WI38 (cell line): ENCODE results near the gene FBXL13.

Source experiments
- H3K4me3 ChIP-seq: 2 replicates; pipeline ENCODE4 v1.5.1; 2011; ENCODE audit warnings: low read depth, mild to moderate bottlenecking, control low read depth, low read length
- TF ChIP-seq, protein P1 (sequence below): IDR thresholded peaks from 2 replicates; pipeline ENCODE4 v1.5.1; 2012; ENCODE audit warnings: low read depth, mild to moderate bottlenecking, control low read depth, low read length

Gene FBXL13

DNA sequence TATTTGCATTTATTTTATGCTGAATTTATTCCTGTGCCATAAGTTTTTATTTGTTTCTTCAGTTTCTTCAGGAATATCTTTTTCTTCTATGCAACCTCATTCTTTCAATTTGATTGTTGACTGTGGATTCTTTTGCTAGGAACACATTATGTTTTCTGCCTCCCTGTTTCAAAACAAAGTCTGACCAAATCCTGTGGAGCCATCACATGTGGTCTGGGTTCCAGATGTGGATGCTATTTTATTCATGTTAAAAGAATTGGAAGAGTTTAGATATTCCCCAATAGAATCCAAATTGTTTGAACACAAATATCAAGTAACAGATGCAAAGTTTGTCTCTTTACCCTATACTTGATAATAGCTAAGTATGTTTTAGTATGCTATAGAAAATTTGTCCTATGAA, 218.6 kb downstream of the FBXL13 start:
- H3K4me3 ChIP-seq, result no peak overlapping the region
- TF ChIP-seq, protein P1, sequence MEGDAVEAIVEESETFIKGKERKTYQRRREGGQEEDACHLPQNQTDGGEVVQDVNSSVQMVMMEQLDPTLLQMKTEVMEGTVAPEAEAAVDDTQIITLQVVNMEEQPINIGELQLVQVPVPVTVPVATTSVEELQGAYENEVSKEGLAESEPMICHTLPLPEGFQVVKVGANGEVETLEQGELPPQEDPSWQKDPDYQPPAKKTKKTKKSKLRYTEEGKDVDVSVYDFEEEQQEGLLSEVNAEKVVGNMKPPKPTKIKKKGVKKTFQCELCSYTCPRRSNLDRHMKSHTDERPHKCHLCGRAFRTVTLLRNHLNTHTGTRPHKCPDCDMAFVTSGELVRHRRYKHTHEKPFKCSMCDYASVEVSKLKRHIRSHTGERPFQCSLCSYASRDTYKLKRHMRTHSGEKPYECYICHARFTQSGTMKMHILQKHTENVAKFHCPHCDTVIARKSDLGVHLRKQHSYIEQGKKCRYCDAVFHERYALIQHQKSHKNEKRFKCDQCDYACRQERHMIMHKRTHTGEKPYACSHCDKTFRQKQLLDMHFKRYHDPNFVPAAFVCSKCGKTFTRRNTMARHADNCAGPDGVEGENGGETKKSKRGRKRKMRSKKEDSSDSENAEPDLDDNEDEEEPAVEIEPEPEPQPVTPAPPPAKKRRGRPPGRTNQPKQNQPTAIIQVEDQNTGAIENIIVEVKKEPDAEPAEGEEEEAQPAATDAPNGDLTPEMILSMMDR, result no peak

DNA sequence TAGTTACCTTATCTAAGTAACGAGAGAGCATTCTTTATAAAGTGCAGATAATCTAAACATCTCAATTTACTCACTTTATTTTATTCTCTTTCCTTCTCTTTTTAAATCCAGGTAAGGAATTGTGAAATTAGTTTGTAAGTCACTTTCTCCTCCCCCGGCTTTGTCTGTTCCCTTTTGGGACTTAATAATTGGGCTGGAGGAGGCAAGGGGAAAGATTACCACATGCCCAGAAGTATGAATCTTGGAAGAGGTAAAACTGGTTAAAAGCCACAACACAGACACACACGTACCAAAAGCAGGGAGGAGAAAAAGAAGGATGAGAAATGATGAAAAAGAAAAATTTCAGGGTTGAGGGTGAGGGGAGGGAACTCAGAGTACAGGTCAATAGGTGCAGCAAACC, 225.1 kb downstream of the FBXL13 start:
- no peak overlapping the region for H3K4me3 ChIP-seq
- TF ChIP-seq, protein P1, result no peak

DNA sequence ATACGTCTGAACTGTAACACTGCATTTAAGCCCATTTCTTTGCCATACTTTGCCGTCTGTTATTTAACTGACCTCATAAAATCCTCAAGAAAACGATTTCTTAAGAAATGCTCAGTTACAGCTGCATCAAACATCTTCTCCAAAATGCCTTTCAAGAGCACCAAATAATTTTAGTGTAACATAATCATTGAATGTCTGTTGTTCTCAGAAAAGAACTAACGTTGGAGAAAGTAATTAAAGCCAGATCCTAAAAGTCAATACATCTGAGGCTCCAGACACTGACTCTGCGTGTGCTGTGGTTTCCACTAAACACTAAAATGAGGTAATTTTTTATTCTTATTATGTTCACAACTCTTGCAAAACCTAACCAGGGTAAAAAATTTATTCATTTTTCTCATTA, 225.5 kb downstream of the FBXL13 start:
- TF ChIP-seq, protein P1, result no peak
- H3K4me3 ChIP-seq, result no peak overlapping the region

DNA sequence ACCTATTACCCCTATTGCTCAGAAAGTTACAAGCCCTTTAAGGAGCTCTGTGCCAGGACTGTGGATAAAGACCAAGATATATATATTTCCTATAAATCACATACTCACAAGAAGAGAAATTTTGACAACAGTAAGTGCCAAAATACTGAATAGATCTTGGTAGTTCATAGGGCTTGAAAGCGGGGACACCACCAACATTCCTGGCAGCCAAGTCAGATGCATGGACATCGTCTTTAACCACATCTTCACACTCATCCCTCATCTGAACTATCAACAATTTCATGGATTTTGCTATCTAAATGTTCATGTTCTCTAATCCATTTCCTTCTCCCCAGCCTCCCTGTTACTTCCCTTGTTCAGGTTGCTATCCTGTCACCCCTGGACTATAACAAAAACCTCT, 229.2 kb downstream of the FBXL13 start:
- H3K4me3 ChIP-seq, result no peak overlapping the region
- TF ChIP-seq, protein P1, result no peak

DNA sequence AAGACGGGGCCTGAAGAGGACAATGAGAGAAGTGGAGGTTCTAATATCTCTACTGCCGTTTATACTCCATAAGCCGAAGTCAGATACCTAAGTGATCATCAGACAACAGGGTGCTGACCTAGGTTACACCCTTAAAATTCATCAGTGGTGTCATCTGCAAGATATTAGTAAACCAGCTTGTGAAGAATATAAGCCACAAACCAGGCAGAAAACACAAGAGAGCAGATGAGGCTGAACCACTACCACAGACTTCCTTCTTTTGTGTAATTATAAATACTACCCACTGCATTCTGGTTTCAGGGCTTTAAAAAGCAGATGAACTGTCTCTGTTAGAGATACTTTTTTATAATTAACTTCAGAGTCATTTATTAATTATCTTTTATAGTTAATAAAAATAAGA, 230.7 kb downstream of the FBXL13 start:
- no peak overlapping the region for H3K4me3 ChIP-seq
- TF ChIP-seq, protein P1, result no peak

DNA sequence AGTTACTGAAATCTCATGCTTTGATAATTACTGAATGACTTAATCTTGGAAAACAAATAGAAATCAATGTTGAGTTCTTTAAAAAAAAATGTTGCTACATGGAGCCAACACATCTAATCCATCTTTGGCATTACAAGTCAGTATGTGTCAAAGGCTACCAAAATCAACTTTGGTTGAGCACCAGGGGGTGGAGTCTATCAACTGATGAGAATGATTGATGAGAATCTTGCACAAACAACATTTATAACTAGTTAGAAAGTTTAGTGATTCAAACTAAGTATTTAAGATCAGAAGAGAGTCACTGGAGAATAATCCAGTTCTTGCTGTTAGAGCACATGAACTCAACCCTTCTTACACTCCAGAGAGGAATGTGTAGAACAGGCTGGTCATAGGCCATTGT, 232.3 kb downstream of the FBXL13 start:
- TF ChIP-seq, protein P1, result no peak
- H3K4me3 ChIP-seq, result no peak overlapping the region

DNA sequence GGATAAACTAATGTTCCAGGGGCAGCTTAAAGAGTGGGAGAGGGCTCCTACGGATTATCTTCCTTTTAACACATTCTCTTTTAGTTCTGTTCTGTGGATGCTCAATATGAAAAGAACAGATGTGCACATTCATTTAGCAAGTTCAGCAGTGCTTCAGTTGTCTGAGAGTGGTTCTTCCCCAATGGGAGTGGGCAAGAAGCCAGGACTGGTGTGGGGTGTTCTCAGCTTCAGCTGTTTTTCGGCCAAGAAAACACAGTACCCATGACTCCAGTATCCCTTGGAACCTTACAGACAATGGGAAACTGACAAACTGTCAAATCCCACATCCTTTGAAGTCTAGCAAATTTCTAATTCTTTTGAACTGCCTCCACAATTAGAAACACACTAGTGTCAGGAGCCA, 233.3 kb downstream of the FBXL13 start:
- no peak overlapping the region for H3K4me3 ChIP-seq
- TF ChIP-seq, protein P1, result no peak
